A204.1 (cell line): Measurements from ENCODE around the gene PSD4.

Source experiments
- FAIRE-seq: peaks from 2 replicates; lab custom pipeline; 2012; peaks lifted over from hg19 to GRCh38; lab: Jason Lieb, UNC

Gene PSD4

DNA sequence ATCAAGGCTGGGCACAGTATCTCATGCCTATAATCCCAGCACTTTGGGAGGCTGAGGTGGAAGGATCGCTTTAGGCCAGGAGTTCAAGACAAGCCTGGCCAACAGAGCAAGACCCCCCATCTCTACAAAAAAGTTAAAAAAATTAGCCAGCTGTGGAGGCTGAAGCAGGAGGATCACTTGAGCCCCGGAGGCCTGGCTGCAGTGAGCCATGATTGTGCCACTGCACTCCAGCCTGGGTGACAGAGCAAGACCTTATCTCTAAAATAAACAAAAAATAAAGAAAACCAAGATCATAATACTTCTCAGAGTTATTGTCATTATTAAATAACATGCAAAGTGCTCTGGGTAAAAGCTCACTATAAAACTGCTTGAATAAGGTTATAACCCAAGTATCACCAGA, 31.5 kb upstream of the PSD4 start:
- no peak for FAIRE-seq

DNA sequence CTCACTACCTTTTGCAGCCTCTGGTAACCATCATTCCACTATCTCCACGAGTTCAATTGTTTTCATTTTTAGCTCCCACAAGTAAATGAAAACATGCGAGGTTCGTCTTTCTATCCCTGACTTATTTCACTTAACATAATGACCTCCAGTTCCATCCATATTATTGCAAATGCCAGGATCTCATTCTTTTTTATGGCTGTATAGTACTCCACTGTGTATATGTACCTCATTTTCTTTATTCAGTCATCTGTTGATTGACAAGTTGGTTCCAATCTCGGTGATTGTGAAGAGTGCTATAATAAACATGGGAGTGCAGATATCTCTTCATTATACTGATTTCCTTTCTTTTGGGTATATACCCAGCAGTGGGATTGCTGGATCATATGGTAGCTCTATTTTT, 29.5 kb upstream of the PSD4 start:
- no peak for FAIRE-seq

DNA sequence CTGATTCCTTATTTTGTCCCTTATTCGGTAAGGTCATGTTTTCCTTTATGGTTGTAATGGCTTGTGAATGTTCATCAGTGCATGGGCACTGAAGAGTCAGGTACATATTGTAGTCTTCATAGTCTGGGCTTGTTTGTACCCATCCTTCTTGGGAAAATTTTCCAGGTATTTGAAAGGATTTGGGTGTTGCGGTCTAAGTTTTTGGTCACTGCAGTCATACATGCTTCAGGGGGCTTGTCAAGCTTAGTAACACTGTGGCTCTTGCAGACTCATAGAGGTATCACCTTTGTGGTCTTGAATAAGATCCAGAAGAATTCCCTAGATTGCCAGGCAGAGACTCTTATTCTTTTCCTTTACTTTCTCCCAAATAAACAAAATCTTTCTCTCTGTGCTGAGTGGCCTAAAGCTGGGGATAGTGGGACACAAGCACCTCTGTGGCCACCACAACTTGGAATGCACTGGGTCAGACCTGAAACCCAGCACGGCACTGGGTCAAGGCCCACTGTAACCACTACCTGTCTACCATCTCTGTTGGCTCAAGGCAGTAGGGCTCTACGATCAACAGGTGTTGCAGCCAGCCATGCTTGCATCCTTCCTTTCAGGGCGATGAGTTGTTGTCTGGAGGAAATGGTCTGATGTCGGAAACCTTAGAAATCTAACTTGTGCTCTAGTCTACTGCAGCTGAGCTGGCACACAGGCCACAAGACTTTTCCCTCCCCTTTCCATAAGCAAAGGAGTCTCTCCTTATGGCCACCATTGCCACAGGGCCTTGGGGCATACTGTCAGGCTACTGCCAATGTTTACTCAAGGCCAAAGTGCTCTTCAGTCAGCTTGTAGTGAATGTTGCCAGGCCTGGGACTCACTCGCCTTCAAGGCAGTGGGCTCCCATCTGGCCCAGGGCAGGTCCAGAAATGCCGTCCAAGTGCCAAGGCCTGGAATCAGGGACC, 24.9 kb upstream of the PSD4 start:
- FAIRE-seq = no peak

DNA sequence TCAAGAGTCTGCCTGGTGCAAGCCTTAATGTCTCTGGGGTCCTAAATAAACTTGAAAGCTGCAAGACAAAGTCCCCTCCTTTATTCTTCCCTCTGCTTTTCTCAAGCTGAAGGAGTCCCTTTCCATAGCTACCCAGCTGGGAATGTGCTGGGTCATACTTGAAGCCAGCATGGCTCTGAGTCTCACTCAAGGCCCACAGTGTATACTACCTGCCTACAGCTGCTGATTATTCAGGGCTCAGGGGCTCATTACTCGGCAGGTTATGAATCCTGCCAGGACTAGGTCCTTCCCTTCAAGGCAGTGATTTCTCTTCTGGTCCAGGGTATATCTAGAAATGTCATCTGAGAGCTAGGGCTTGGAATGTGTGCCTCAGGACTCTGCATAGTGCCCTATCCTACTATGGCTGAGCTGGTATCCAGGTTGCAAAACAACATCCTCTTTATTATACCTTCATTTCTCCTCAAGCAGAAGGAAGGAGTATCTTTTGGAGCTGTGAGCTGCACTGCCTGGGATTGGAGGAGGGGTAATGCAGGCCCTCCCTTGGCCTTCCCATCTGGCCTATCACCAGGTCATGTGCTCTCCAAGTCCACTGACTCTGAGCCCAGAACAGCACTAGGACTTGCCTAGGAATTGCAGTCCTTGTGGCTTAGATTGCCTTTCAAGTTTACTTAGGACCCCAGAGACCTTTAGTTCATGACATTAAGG, 24.1 kb upstream of the PSD4 start:
- FAIRE-seq = no peak

DNA sequence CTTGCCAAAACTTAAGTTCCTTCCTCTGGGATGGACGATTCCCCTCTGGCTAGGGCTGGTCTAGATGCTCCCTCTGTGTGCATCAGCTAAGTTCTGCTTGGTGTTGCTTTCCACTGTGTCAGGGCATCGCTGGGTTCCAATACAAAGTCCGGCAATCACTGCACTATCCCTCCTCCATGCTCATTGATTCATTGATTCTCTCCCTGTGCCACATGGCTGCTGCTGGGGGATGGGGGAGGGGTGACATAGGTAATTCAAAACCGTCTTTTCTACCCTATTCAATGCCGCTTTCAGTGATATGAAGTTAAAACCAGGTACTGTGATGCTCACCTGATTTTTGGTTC, 23.5 kb upstream of the PSD4 start:
- FAIRE-seq = no peak

DNA sequence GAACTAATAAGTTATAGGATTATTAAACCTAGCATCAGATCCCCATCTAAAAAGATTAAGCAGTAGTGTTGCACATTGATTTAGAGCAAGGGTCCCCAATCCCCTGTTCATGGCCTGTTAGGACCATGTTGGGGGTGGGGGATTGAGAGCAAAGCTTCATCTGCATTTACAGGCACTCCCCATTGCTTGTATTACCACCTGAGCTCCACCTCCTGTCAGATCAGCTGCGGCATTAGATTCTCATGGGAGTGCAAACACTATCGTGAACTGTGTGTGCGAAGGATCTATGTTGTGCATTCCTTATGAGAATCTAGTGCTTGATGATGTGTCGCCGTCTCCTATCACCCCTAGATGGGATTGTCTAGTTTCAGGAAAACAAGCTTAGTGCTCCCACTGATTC, 18.4 kb upstream of the PSD4 start:
- FAIRE-seq = no peak

DNA sequence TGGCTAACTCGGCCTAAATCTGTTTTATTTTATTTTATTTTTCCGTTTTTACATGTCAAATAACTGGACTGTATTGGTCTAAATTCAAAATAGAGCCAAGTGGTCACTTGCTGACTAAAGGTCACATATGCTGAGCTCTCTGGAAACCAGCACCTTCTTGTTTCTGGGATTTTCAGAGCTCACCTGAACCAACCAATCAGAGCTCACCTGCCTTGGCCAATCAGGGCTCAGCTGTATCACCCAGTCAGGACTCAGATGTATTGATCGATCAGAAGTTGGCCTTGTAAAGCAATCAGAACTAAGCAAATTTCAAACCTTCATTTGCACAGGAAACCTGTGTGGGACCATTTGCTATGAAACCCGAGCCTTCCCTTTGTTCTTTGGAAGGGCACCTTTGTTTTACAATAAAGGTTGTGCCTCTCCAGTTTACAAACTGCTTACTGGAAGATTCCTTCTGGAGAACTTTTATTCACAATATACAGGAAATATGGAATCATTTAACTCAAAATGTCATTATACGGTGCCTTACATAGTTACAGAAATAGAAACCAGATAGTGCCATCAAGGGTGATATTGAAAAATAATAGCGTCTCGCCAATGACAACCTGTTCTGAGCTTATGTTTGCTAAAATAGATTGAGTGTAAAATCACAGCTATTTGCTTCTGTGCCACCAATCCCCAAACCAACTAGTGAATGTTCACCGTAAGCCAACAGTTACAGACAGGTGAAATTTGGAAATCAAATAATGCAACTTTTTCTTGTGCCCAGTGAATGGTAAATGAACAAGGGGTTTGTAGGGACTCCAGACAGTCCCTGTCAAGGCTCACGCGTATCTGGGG, 17.3 kb upstream of the PSD4 start:
- no peak for FAIRE-seq

DNA sequence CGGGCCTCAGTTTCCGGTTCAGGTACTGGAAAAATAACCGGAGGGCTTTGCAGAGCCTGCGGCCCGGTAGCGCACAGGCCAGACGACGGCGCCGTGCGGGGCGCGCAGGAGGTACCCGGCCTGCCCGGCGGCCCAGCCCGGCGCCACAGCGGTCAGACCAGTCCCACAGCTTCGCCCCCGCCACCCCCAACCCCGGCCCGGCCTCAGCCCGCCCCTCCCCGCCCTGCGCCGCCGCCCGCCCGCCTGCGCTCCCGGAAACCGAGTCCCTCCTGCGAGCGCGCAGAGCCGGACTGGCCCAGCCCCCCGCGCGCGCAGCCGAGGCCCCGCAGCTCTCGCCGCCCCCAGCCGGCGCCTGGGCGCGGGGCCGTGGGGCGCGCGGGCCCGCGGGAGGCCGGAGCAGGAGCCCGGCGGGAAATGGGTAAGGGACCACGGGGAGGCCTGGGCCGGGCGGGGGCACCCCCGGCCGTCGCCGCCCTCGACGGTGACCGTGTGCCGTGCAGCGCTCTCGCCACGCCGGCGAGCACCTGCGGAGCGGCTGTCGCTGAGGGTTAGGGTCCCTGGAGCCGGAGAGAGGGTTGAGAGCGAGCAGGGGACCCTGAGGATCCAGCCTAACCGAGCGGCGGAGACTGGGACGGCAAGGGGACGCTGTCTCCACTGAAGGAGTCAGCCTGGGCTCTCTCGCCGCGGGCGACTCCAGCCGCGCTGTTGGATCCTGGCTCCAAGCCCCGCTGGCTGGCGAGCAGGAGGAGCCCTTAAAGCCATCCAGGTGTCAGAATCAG, 16.5 kb upstream of the PSD4 start:
- FAIRE-seq = no peak

DNA sequence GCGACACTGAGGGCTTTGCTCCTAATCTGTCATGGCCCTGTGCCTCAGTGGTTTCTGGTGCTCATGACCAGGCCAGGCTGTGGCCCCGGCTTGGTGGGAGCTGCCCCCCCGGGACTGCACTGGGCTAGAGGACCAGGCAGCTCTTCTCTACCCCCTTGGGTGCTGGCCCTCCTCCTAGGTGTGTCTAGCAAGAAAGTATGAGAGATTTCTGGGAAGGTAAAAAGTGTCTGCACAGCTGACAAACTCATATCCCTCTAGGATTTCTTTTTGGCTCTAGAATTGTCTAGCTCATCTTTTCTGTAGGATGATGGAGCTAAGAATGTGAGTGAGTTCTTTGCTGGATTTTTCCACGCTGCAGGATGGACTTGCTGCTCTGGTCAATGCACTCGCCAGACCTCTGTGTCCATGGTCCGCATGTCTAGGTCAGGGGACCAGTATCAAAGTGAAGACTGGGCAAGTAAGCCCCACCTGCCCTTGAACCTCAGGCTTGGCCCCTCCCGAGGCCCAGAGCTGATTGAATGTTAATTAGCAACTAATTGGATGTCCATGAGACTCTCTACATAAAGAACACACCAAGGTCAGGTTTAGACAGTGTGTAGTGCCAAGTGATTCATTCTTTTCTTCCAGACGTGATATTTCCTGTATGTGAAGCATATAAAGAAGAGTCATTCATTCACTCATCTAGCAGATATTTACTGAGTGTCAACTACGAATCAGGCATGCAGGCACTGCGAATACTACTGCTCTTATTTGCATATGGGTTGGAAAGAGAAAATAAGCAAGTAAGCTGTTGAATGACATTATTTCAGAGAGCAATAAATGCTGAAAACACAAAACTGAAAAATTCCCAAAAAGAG, 15.6 kb upstream of the PSD4 start:
- no peak for FAIRE-seq

DNA sequence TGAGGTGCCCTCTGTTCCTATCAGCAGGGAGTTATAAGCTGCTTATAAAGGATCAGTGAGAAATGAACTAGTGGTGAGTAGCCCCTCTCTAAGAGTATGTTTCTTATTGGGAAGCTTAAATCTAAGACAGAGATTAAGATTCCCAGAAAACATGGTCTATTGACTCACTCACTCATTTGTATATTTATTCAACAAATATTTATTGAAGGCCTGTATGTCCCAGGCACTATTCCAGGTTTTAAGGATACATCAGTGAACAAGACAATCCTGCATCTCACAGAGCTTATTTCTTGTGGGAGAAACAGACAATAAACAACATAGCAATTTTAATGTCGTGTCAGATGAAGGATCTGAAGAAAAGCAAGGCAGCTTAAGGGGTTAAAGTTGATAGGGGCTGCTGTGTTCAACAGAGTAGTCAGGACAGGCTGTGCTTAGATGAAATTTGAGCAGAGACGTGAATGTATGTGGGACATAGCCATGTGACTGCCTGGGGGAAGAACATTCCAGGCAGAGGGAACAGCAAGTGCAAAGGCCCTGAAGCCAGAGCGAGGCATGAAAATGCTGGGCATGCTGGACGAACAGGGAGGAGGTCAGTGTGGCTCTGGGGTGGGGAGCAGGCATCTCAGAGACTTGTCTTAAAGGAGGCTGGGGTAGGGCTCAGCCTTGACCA, 14.8 kb upstream of the PSD4 start:
- FAIRE-seq = no peak

DNA sequence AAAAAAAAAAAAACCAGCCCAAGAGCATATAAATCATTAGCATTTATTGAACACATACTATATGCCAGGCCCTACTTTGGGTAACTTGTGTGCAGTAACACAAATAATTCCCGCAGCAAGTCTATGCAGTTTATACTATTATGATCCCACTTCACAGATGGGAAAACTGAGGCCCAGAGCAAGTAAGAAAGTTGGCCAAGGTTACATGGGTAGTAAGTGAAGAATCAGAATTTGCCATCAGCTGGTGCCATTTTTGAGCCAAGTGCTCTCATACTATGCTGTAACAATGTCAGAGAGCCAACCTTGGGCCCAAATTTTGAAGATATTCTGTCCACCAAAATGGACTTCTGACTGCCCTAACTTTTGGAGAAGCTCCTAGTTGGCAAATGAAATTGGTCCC, 13.5 kb upstream of the PSD4 start:
- no peak for FAIRE-seq

DNA sequence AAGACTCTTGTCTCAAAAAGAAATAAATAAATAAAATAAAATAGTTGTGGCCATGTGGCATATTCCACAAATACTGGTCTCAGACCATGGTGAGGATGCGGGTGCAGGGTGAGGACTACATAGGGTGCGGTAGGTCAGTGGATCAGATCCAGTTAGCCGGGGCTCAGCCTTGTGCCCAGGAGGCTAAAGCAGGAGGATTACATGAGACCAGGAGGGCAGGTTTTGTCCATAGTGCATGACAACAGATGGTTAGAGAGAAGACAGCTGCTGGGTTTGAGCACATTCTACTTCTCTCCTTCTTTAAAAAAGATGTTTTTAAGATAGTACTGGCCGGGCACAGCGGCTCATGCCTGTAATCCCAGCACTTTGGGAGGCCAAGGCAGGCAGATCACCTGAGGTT, 12.8 kb upstream of the PSD4 start:
- FAIRE-seq = no peak

DNA sequence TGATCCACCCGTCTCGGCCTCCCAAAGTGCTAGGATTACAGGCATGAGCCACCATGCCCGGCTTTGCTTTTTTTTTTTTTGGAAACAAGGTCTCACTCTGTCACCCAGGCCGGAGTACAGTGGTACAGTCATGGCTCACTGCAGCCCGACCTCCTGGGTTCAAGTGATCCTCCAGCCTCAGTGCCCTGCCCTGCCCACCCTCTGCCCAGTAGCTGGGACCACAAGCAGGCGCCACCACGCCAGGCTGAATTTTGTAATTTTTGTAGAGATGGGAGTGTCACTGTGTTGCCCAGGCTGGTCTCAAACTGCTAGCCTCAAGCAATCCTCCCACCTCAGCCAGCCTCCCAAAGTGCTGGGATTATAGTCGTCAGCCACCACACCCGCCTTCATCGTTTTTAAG, 11.6 kb upstream of the PSD4 start:
- FAIRE-seq = no peak

DNA sequence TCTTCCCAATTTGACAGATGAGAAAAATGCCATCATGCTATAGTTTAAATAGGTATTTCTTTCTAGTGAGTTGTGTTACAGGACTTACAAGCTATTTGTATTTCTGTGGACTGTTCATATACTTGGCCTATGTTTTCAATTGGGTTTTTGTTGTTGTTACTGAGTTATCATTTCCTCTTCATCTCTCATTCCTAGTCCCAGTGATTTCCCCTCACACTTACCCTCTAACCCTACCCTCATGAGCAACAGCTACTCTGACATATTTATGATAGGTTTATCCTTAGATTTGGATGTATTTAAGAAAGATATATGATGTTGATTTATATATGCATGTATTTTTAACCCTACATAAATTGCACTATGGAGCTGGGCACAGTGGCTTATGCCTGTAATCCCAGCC, 10.9 kb upstream of the PSD4 start:
- FAIRE-seq = no peak

DNA sequence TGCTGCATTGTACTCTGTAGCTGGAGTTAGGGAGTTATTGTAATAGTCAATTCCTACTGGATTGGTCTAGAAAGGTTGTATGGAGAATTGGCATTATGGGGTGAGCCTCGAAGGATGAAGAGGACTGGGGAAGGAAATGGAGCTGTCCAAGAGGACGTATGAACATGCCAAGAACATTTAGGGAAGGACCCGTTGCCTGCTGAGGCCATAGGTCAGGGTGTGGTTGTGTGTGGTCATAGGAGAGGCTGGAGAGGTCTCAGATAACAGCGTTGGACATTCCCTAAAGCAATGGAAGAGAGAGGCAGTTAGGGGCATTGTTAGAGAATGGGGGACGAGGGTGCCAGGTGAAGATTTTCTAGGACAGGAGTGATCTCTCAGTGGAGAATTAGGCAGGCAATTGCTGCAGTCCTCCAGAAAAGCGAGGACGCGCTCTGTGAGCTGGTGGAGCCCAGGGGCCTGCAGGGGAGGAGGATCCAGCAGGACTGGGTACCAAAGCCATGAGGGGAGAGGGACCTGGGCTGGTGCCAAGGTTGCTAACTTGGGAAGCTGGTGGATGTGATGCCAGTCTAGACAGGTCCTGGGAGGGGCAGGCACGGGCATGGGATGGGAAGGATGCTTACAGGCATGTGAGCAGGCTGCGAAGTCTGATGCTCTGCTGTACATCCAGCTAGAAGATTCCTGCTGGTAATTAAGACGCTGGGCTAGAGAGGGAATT, 9.4 kb upstream of the PSD4 start:
- FAIRE-seq = no peak

DNA sequence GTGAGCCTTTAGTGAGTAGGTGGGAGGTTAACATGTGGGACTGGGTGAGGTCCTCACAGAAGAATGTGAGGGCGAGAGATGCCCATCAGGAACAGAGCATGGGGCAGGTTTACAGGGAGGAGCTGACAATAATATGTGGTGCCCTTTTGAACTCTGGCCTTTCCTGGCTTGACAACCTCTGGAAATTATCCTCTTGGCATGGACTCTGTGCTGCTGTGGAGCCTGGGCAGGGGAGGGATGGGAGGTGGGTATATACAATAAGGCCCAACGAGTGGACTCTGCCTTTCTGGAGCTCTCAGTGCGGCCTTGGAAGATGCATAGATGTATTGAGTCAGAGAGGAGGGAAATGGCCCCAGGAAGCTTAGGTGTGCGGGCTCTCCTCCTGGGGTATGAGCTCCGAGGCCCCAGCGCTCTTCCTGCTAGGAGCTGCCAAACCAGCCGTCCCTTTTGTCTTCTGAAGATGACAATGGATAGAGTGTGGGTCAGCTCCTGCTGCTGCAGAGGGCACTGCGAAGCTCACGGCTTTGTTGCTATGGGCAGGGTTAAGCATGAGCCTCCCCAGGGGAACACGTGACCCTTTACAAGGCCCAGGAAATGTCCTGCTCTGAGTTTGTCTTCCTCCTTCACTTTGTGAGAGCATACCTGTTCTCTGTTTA, 8.7 kb upstream of the PSD4 start:
- FAIRE-seq = no peak

DNA sequence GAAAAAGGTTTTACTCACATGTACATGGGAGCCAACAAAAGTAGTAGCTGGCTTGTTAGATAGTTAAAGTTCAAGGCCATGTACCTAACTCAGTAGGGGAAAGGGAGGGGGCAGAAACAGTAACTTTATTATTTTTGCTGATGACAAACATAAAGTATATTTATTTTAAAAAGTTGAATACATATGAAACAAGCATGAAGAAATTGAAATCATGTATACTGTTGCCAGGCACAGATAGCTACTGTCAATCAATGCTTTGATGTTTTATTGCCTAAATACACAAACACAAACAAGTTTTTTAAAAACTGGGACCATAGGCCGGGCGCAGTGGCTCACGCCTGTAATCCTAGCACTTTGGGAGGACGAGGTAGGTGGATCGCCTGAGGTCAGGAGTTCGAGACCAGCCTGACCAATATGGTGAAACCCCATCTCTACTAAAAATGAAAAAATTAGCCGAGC, 7.6 kb upstream of the PSD4 start:
- FAIRE-seq = no peak

DNA sequence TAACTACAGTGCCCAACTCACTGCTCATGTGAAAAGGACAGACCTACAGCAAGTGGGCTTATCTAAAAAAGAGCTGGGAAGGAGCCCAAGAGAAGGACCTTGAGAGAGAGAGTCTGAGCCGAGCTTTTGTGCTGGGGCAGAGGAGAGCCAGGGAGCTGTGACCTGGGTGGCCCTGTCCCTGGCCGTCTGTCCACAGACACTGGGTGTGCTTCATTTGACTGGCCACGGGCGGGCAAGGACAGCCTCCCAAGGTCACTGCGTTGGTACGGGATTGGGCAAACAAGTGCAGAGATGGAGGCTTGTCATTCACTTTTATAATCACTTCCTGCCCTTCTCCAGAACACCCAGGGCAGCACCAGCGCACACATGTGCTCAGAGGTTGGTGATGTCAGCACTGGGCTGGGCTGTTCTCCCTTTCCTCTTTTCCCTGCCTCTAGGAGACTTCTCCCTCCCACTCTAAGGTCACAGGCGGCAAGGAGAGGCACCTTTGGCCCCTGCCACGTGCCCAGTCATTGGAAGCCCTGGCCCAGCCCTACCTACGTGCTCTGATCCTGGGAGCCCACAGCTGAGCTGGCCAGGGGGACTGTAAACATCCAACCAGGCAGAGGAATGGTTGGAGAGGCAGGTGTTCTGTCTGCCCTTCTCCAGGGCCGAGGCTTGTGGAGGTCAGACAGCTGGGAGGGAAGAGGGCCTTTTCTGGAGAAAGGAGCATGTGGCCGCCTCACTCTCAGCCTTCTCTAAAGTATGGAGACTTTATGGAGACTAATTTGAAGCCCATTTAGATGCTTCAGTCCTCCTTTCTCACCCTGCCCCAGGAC, 6.4 kb upstream of the PSD4 start:
- FAIRE-seq = no peak
